Fibroblast of skin of back (primary cell): ENCODE data around the gene SOAT2.

Experiments used
- DNase-seq: peaks from one replicate; pipeline ENCODE4 v3.0.0-alpha.2; 2013

Gene SOAT2

DNA sequence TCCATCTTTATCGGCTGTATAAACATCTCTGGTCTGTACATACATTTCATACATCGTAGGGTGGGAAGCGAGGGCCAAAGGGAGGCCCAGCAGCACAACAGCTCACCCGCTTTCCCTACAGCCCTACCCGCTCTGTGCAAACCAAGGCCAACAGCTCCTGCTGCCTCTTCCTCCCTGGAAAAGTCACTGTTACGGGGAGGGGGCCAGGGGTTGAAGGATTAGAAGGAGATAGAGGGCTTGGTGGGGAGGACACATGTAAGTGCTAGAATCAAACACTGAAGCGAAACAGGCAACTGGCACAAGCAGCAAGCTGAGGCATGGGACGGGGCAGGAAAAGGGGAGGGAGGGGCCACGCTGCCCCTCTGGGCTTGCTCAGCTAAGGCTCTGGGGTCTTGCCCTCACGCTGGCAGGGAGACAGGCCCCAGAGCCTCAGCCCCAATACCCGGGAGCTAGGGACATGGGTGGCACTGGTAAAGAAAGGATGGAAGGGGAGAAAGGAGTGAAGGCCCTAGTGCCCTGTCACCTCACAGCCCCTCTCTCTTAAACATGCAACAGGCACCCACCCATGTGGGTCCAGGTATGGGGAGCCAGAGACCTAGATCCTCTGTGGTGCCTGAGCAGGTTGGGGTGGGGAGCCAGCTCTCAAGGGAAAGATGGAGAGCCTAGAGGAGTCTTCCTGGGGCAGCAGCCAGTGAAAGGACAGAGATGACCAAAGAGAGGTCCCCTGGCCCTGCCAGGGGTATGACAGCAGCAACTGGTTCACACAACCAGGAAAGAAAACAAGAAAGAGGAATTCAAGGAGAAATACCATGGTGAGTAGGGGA lies 38.5 kb upstream of the SOAT2 start:
- DNase-seq = no peak

- no peak for DNase-seq
Observed at GRCh38 chr12:53065470-53065869, 37.8 kb upstream of the SOAT2 start.

DNA sequence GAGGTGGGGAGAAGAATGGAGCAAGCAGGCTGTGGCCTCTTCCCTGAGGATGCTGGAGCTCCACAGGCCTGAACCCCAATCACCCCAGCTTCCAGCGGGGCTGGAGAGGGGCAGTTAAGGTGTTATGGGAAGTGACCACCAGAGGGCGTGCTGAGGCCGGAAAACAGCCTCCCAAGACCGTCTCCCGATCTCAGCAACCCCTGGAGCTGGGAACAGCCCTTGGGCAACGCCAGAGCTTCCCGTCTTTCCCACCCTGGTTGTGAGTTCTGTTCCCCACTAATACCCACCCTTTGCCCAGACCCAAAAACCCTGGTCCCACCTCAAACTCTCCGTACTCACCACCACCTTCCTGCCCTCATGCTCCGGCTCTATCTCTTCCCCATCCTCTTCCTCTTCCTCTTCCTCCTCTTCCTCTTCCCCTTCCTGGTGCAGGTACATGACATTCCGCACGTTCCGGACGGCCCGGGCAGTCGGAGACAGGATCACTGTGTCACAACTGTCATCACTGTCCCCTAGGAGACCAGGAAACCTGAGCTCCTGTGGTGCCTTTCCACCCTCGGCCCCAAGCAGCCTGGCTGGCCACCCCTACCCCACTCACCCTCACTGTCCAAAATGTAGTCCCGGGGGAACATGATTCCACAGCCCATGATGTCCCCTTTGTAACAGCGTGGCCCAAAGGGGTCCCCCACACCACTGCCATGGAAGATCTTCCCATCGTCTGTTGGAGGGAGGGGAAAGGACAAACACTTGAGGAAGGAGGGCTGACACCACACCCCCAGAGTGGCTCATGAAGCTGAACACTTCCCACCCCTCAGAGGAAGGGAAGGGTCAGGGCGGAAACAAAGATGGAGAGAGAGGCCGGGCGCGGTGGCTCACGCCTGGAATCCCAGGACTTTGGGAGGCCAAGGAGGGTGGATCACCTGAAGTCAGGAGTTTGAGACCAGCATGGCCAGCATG lies 37.0 kb upstream of the SOAT2 start:
- peak; percentile 79 for DNase-seq

GRCh38 chr12:53067074-53067992 lies 36.0 kb upstream of the SOAT2 start:
- peak; percentile 39 for DNase-seq

DNA sequence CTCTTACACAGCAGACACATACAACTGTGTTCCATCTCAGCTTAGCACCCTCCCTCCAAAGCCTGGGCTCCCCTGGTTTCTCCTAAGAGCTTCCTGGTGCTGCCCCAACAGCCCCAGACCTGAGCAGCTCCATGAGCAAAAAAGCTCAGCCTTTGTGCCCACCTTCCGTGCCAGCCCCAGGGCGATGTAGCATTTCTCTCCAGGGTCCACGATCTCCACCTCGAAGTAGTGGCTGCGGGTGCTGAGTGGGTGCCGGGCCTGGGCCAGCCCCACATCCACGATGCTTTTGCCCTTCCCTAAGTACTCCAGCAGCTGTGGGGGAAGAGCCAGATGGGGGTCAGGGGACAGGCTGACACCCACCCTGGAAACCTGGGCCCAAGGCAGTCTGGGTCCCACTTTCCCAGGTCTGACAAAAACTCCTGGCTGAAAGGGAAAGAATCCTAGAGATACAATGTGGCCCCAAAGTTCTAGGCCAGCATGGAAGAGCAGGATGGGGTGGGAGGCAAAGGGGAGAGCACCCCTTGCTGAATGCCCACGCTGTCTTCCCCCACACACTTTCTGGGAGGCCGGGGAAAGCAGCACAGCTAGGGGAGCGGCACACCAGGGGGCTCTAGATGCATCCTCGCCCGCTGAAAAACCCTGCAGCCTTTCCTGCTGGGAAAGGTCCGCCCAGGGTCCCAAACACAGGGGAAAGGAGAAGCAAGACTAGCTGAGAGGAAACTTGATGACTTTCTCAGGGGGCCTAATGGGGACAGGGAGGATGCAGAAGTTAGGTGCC lies 35.1 kb upstream of the SOAT2 start:
- no peak for DNase-seq

- no peak for DNase-seq
Observed at GRCh38 chr12:53068811-53069585, 34.3 kb upstream of the SOAT2 start.

DNA sequence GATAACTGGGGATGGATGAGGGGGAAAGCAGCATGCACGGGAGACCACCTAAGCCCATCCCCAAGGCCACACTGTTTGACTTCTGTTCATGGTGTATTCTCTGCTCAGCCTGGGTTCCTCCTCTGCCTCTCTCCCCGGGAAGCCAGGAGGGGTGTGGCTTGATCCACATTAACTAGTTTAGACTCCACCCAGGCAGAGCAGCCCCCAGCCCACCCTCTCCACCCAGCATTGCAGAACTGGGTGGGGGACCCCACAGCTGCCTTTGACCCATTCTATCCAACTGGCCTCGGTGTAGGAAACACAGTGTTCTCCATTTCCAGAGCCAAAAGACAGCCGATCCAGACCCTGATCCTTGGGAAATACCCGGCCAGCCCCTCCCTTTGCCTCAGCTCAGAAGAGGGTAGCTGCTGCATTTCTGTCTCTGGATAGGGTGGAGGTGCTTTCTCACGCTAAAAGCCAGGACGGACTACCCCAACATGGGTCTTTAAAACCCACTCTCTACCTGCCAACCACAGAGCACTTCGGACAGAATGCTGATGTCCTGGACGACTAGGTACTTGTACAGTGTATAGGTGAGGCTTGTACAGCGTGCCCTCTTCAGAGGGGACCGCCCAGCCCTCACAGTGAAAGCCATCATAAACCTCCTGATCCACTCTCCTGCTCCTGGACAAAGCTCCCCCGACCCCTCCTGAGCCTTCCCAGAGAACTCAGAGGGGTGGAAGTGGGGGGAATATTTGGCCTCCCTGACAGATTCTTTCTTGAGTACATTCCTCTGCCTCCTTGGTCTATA lies 33.5 kb upstream of the SOAT2 start:
- no peak for DNase-seq

GRCh38 chr12:53070877-53071492 lies 32.3 kb upstream of the SOAT2 start:
- peak; percentile 58 for DNase-seq

GRCh38 chr12:53071591-53072551 lies 31.4 kb upstream of the SOAT2 start:
- DNase-seq = no peak

DNA sequence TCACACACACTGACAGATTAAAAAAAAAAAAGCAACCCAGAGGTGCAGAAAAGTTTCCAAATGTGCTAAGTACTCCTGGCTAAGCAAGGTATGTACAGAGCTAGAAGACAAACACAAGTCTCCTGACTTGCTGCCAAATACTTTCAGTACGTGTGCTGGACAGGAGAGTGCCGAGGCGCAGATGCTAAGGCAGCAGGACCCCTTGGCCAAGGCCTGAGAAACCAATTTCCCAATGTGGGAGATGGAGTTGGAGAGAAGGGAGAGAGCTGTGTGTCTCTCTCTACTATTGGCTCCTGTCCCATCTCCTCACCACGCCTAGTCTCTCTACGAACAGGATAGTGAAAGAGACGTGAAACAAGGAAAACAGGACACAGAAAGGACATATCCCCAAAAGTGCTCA lies 29.4 kb upstream of the SOAT2 start:
- DNase-seq = no peak

DNA sequence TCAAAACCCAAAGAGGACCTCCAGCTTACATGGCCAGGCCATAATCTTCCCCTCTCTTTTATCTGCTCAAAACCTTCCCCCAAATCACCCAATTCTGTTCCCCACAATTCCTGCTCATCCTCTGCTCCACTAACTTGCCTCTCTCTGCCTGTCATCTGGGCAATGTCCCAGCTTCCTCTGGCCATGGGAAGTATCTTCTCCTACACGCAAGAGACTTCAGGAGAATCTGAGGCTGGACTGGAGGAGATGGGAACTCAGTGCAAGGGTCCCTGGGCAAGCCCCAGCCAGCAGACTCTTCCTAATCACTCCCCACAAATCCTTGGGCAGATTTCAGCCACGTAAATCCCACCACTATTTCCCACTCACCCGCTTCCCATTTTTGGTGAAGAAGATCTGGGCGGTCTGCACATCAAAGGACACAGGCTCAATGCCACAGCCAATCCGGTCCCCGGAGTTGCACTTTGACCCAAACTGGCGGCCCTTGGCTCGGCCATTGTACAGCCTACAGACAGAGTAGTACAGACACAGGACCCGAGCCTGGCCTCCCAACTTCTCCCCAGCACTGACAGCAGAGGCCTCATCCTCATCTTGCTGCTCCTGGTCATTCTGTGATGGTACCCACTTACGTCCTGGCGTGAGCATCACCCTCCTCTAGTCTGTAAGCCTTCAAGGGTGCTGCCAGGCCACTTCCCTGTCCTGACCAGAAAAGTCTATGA lies 28.8 kb upstream of the SOAT2 start:
- DNase-seq = no peak

GRCh38 chr12:53074999-53075370 lies 28.3 kb upstream of the SOAT2 start:
- DNase-seq = no peak

DNA sequence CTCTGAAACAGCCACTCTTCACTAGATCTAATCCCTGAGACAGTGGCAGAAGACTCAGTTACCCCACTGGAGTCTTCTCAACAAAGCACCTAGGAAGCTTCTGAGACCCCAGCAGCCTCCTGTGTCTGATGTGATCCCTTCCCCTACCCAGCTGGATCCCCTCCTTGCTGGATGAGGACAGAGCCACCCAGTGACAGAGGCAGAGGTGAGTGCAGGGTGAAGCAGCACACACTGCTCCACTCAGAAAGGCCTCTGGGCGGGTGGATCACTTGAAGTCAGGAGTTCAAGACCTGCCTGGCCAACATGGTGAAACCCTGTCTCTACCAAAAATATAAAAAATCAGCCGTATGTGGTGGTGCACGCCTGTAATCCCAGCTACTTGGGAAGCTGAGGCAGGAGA lies 26.8 kb upstream of the SOAT2 start:
- no peak for DNase-seq

GRCh38 chr12:53077030-53077429 lies 26.3 kb upstream of the SOAT2 start:
- DNase-seq = no peak

DNA sequence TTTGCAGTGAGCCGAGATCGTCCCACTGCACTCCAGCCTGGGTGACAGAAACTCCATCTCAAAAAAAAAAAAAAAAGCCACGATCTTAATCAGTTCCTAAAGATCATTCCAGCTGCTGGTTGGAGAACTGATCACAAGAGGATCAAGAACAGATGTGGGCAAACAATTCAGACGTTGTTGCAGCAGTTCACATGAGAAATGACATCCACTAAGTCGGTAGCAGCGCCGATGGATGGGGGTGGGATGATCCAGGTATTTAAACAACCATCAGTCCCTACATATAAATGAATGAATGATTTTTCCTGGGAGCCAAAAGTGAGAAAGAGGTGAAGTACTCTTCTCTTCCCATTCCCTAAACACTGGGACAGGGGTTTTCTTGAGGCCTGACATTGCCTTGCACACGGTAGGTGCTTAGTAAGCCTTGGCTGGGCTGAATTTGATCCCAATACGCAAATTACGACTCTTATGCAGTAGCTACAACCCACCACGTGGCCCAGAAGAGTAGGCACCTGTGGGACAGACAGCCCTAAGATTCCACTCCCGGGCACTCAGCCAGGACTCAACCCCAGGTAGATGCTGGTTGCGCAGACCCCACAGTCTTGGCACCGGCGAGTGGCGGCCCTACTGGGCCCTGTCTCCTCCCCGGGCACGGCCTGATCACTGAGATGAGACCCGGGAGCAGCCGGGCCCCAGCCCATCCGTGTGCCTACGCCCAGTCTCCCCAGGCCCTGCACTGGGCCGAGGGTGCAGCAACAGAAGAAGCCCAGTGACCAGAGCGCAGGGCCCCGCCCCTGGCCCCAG lies 24.7 kb upstream of the SOAT2 start:
- DNase-seq = peak; percentile 27

DNA sequence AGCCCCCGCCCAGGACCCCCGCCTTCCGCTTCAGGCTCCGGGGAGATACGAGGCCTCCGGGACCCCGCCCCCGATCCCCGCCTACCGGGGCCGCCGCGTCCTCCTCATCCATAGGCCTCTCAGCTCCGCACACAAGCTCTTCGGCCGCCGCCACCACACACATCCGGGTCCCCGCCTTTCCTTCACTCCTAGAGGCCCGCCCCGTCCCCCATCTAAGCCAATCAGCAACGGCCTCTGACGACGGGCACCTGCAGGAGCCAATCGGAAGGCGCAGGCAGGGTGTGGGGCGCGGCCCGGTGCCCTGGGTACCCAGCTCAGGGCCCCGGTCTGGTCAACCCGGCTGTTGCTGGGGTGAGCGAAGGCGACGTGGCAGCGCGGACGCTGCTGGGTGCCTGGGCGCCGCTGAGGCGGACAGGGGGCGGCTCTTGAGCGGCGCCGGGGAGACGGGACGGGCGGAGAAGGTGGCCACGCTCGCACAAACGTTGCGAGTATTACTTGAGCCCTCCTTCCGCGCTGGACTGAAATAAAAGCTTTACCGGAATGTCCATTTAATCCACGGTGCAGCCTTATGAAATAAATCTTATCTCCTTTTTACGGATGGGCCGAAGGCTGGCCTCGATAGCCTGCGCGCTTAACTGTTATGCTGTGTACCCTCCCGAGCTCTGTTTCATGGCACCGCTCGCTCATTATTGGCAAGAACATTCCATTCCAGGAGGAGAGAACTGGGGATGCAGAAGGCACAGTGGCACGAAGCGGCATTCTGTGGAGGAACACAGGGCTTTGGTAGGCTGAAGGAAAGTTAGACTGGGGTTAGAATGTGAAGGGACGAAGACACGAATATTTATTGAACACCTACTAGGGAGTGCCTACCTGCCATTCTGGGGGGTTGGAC lies 23.8 kb upstream of the SOAT2 start, which contains the start of gene SPRYD3:
TSS of gene SPRYD3 (minus strand) at position 165 of the 892 bp plus-strand sequence. CDS start at position 108, 57 bp downstream.
- peak; percentile 97 for DNase-seq
